HepG2 (cell line): ENCODE data around the gene MYO18B.

Experiments
- FOXK2 ChIP-seq: fragments of 450-650 bp; IDR thresholded peaks from 2 replicates; pipeline ENCODE4 v1.6.1; 2016
- HMG20B ChIP-seq: conservative IDR thresholded peaks from 2 replicates; pipeline ENCODE4 v1.6.1; 2016; ENCODE audit warnings: missing genetic modification reagents, missing compliant biosample characterization
- NFATC3 ChIP-seq: sonication (generic); formaldehyde crosslinking; IDR thresholded peaks from 2 replicates; pipeline ENCODE4 v1.5.1; 2020; ENCODE audit warnings: mild to moderate bottlenecking, missing genetic modification reagents
- PBX2 ChIP-seq: IDR thresholded peaks from 2 replicates; pipeline ENCODE4 v1.6.1; 2016; ENCODE audit warnings: control low read depth
- POLR2A ChIP-seq, 2 experiments: IDR thresholded peaks; 2 replicates each; pipeline ENCODE4 v1.6.1; 2011; ENCODE audit warnings: low read depth in 2 of 2, low read length in 2 of 2, mild to moderate bottlenecking in 1 of 2, moderate library complexity in 1 of 2; ENCODE audit not compliant: insufficient read depth in 1 of 2
- RFX5 ChIP-seq: IDR thresholded peaks from 2 replicates; pipeline ENCODE4 v1.6.1; 2011; ENCODE audit warnings: low read depth, low read length, improper control_type of control experiment
- ZSCAN31 ChIP-seq: sonication (generic); formaldehyde crosslinking; IDR thresholded peaks from 2 replicates; pipeline ENCODE4 v1.5.0; 2020; ENCODE audit warnings: low read depth, mild to moderate bottlenecking, missing genetic modification reagents

GRCh38 chr22:25751174-25751581 lies 9.2 kb downstream of the MYO18B start:
- TF ChIP-seq HMG20B (CRISPR knock-in tag) (no peak), NFATC3 (no peak), POLR2A (IDR thresholded peaks at IDR 0.05; ENCODE audit: insufficient read depth in 1 of 2, low read depth in 2 of 2, low read length in 2 of 2) (no peak), RFX5 (no peak), FOXK2 (no peak), PBX2 (CRISPR knock-in tag) (no peak), ZSCAN31 (CRISPR knock-in tag) (no peak)
